Measurements from ENCODE around the gene CES3.

DNA sequence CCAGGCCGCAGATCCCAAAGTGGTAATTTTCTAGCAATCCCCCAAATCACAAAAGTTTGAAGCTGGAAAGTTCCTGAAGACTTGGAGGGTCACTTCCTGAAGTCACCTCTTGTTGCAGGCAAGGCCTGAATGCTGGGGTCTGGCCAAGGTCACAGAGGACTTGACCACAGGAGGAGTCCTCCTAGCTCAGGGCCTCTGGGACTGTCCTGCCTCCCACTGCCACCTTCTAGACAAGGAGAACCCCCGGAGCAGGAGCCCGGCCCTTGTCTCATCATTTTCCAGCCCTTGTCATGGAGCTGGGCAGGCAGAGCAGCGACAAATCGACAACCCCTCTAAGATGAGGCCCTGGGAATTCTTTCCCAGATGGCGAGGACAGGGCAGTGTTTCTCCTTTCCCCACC, 42.7 kb upstream of the CES3 start:
- TF ChIP-seq, protein P1, sequence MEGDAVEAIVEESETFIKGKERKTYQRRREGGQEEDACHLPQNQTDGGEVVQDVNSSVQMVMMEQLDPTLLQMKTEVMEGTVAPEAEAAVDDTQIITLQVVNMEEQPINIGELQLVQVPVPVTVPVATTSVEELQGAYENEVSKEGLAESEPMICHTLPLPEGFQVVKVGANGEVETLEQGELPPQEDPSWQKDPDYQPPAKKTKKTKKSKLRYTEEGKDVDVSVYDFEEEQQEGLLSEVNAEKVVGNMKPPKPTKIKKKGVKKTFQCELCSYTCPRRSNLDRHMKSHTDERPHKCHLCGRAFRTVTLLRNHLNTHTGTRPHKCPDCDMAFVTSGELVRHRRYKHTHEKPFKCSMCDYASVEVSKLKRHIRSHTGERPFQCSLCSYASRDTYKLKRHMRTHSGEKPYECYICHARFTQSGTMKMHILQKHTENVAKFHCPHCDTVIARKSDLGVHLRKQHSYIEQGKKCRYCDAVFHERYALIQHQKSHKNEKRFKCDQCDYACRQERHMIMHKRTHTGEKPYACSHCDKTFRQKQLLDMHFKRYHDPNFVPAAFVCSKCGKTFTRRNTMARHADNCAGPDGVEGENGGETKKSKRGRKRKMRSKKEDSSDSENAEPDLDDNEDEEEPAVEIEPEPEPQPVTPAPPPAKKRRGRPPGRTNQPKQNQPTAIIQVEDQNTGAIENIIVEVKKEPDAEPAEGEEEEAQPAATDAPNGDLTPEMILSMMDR (IDR thresholded peaks at IDR 0.05; ENCODE audit: extremely low read depth in 1 of 2, insufficient read depth in 1 of 2, low read depth in 1 of 2, low read length in 2 of 2): no peak
- TF ChIP-seq POLR2A (IDR thresholded peaks at IDR 0.05; ENCODE audit: low read depth, low read length) (no peak), POLR2AphosphoS5 (IDR thresholded peaks at IDR 0.05; ENCODE audit: insufficient read depth, low read depth, low read length) (no peak), GATA2 (IDR thresholded peaks at IDR 0.05; ENCODE audit: insufficient read depth, insufficient read length, low read depth, low read length) (no peak), EZH2 (IDR thresholded peaks at IDR 0.05; ENCODE audit: borderline replicate concordance, low read depth, low read length, severe bottlenecking) (no peak), FOS (IDR thresholded peaks at IDR 0.05; ENCODE audit: borderline replicate concordance, insufficient read depth, low read length) (no peak), MYC (IDR thresholded peaks at IDR 0.05; ENCODE audit: low read depth, low read length) (no peak)
- TF ChIP-seq, protein P2, sequence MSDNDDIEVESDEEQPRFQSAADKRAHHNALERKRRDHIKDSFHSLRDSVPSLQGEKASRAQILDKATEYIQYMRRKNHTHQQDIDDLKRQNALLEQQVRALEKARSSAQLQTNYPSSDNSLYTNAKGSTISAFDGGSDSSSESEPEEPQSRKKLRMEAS (IDR thresholded peaks at IDR 0.05; ENCODE audit: insufficient read depth, insufficient read length): no peak

Data from endothelial cell of umbilical vein (primary cell).